Nephron (organoid): Measurements from ENCODE around the gene KCNMB1.

Source experiments
- H3K27ac Mint-ChIP-seq, 3 experiments: 2 replicates each; pipeline ENCODE4 v1.8.0; 2020; ENCODE audit warnings: mixed read lengths in 3 of 3, mild to moderate bottlenecking in 2 of 3, moderate library complexity in 1 of 3
- H3K27me3 Mint-ChIP-seq: 2 replicates; pipeline ENCODE4 v1.8.0; 2021; ENCODE audit warnings: low read depth, mild to moderate bottlenecking, moderate library complexity, mixed read lengths
- H3K36me3 Mint-ChIP-seq: 2 replicates; pipeline ENCODE4 v1.8.0; 2020; ENCODE audit warnings: low read depth, mixed read lengths
- H3K4me1 Mint-ChIP-seq: 2 replicates; pipeline ENCODE4 v1.8.0; 2020; ENCODE audit warnings: mixed read lengths
- H3K4me3 Mint-ChIP-seq, 3 experiments: 2 replicates each; pipeline ENCODE4 v1.8.0; 2020; ENCODE audit warnings: mild to moderate bottlenecking in 3 of 3, mixed read lengths in 3 of 3, moderate library complexity in 2 of 3
- H3K9me3 Mint-ChIP-seq: 2 replicates; pipeline ENCODE4 v1.8.0; 2020; ENCODE audit warnings: mixed read lengths
- TF ChIP-seq, protein P1 (sequence below), 3 experiments: fragments of 200-600 bp; sonication (generic); IDR thresholded peaks; one replicate each; pipeline ENCODE4 v1.5.0; 2021; ENCODE audit warnings: antibody characterized with exemption in 3 of 3; ENCODE audit not compliant: unreplicated experiment in 3 of 3

KCNMB1 gene

GRCh38 chr5:170362656-170363055, 26.5 kb downstream of the KCNMB1 start:
- no peak overlapping the region for H3K4me3 Mint-ChIP-seq
- TF ChIP-seq, protein P1, sequence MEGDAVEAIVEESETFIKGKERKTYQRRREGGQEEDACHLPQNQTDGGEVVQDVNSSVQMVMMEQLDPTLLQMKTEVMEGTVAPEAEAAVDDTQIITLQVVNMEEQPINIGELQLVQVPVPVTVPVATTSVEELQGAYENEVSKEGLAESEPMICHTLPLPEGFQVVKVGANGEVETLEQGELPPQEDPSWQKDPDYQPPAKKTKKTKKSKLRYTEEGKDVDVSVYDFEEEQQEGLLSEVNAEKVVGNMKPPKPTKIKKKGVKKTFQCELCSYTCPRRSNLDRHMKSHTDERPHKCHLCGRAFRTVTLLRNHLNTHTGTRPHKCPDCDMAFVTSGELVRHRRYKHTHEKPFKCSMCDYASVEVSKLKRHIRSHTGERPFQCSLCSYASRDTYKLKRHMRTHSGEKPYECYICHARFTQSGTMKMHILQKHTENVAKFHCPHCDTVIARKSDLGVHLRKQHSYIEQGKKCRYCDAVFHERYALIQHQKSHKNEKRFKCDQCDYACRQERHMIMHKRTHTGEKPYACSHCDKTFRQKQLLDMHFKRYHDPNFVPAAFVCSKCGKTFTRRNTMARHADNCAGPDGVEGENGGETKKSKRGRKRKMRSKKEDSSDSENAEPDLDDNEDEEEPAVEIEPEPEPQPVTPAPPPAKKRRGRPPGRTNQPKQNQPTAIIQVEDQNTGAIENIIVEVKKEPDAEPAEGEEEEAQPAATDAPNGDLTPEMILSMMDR (IDR thresholded peaks at IDR 0.05; ENCODE audit: unreplicated experiment in 3 of 3), result no peak
- no peaks in the 10 kb centered on the region for H3K9me3 Mint-ChIP-seq
- H3K27ac Mint-ChIP-seq, result peak overlapping the region in 2 of 3 experiments; percentile 39 to 48
- peaks cover 15% of the 10 kb centered on the region for H3K27me3 Mint-ChIP-seq
- no peaks in the 10 kb centered on the region for H3K36me3 Mint-ChIP-seq
- H3K4me1 Mint-ChIP-seq, result peaks cover 42% of the 10 kb centered on the region

DNA sequence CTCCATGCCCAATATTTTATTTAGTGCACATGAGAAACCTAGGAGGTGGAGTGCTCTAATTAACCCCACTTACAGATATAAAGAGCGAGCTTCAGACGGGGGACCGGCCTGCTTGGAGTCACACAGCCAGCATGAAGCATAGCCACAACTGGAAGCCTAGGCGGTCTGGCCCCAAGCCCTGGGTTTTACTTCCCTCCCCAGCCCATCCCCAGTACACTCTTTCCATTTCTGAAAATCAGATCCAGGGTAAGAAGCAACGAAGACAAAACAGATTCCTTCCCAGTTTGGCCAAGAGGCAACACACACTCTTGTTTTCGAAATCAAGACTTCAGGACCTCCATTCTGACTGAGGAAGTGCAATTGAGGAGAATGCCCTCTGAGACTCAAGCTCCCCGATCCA, 27.1 kb downstream of the KCNMB1 start:
- Mint-ChIP-seq H3K27ac (peak overlapping the region in 2 of 3 experiments; percentile 39 to 48), H3K4me1 (peaks cover 43% of the 10 kb centered on the region), H3K4me3 (no peak overlapping the region), H3K27me3 (peaks cover 15% of the 10 kb centered on the region), H3K36me3 (no peaks in the 10 kb centered on the region), H3K9me3 (no peaks in the 10 kb centered on the region)
- TF ChIP-seq, protein P1 (IDR thresholded peaks at IDR 0.05; ENCODE audit: unreplicated experiment in 3 of 3), result no peak

DNA sequence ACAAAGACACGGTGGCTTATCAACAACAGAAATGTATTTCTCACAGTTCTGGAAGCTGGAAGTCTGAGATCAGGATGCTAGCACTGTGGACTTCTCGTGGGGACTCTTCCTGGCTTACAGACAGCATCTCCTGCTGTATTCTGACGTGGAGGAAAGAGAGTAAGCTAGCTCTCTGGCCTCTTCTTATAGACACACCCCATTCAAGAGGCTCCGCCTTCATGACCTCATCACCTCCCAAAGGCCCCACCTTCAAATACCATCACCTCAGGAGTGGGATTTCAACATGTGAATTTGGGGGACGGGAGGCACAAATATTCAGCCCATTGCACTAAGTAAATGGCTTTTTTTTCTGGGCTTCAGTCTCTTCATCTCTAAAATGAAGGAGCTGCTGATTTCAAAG, 27.6 kb downstream of the KCNMB1 start:
- Mint-ChIP-seq H3K4me1 (peaks cover 45% of the 10 kb centered on the region), H3K27ac (peak overlapping the region in 1 of 3 experiments; percentile 39), H3K4me3 (no peak overlapping the region), H3K9me3 (no peaks in the 10 kb centered on the region), H3K36me3 (no peaks in the 10 kb centered on the region), H3K27me3 (peaks cover 15% of the 10 kb centered on the region)
- TF ChIP-seq, protein P1 (IDR thresholded peaks at IDR 0.05; ENCODE audit: unreplicated experiment in 3 of 3), result no peak

- peaks cover 15% of the 10 kb centered on the region for H3K27me3 Mint-ChIP-seq
- TF ChIP-seq, protein P1 (IDR thresholded peaks at IDR 0.05; ENCODE audit: unreplicated experiment in 3 of 3), result no peak
- H3K4me1 Mint-ChIP-seq, result peaks cover 50% of the 10 kb centered on the region
- H3K27ac Mint-ChIP-seq, result peak overlapping the region in 1 of 3 experiments; percentile 39
- no peaks in the 10 kb centered on the region for H3K36me3 Mint-ChIP-seq
- no peaks in the 10 kb centered on the region for H3K9me3 Mint-ChIP-seq
- no peak overlapping the region for H3K4me3 Mint-ChIP-seq
These were observed 28.1 kb downstream of the KCNMB1 start for GRCh38 chr5:170361116-170361515.

DNA sequence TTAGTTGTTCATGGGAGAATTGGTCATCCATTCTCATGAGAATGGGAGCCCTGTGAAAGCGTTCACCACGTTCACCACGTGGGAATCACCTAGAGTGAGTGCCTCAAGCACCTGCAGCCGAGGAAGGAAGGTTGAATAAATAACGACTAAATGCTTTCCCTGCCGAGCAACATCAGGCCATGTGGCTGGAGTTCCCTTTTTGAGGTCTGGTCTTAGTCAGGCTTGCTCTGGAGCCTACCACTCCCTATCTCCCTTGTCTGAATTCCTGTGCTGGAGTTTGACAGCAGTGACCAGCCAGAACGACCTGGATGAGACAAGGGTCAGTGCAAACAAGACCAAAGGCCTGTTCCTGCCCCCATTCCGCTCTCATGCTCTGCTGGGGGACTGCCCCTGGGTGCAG, 28.5 kb downstream of the KCNMB1 start:
- Mint-ChIP-seq H3K27ac (no peak overlapping the region), H3K4me3 (no peak overlapping the region), H3K4me1 (peaks cover 55% of the 10 kb centered on the region), H3K36me3 (no peaks in the 10 kb centered on the region), H3K27me3 (peaks cover 15% of the 10 kb centered on the region), H3K9me3 (no peaks in the 10 kb centered on the region)
- TF ChIP-seq, protein P1 (IDR thresholded peaks at IDR 0.05; ENCODE audit: unreplicated experiment in 3 of 3), result no peak

DNA sequence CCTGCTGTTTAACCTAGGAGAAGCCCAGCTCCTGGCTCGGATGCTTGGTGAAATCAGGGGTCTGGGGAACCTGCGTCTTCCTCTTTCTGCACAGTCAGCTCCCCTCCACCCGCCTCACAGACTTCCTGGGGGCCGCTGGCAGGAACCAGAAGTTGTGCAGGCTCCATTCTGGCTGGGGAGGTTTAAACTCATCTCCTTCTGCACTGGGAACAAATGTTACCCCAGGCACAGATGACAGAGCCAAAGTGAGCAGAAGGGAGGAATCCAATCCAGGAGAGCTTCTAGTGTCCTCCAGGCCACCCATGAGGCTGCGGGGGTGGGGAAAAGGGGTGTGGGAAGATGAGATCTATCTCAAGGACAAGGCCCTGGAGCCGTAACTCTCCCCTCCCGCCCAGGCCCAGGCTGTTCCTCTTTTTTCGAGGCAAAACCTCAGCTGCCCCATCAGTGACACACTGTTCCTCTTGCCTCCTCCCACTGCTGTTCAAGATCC, 31.2 kb downstream of the KCNMB1 start:
- TF ChIP-seq, protein P1 (IDR thresholded peaks at IDR 0.05; ENCODE audit: unreplicated experiment in 3 of 3), result no peak
- Mint-ChIP-seq H3K9me3 (no peaks in the 10 kb centered on the region), H3K27me3 (peaks cover 32% of the 10 kb centered on the region), H3K4me1 (peaks cover 74% of the 10 kb centered on the region), H3K36me3 (no peaks in the 10 kb centered on the region), H3K27ac (peak overlapping the region; percentile 40 to 76 (median 73)), H3K4me3 (no peak overlapping the region)
